HEK293 (cell line): ENCODE data around the gene PRPF6.

Experiments used
- CTCF ChIP-seq: fragments of 450-650 bp; formaldehyde crosslinking; IDR thresholded peaks from 2 replicates; pipeline ENCODE4 v1.5.1; 2016; ENCODE audit warnings: missing biosample characterization, missing genetic modification characterization
- ZBTB1 ChIP-seq: fragments of 450-650 bp; formaldehyde crosslinking; IDR thresholded peaks from 2 replicates; pipeline ENCODE4 v1.5.1; 2016; ENCODE audit warnings: missing biosample characterization, missing genetic modification characterization
- ZNF155 ChIP-seq: fragments of 450-650 bp; formaldehyde crosslinking; IDR thresholded peaks from 2 replicates; pipeline ENCODE4 v1.5.1; 2016; ENCODE audit warnings: missing biosample characterization, missing genetic modification characterization

GRCh38 chr20:64001607-64002011 is 20.7 kb downstream of the PRPF6 start:
- TF ChIP-seq CTCF (tag by site-specific recombination): no peak
- no peak for TF ChIP-seq ZBTB1 (tag by site-specific recombination)
- TF ChIP-seq ZNF155: no peak
